Activated T-cell treated with anti-CD3 and anti-CD28 coated beads for 48 hours (primary cell): ENCODE data around the gene LHX3.

Source experiments
- DNase-seq: peaks from one replicate; pipeline ENCODE4 v3.0.0-alpha.2; 2020; ENCODE audit warnings: low read depth

LHX3 gene

GRCh38 chr9:136177224-136177623 lies 27.7 kb downstream of the LHX3 start:
- DNase-seq = no peak

- DNase-seq = no peak
Observed at GRCh38 chr9:136175616-136176197, 29.2 kb downstream of the LHX3 start.

GRCh38 chr9:136174779-136175615 lies 29.9 kb downstream of the LHX3 start:
- DNase-seq = no peak

- DNase-seq = no peak
Observed at GRCh38 chr9:136173648-136174290, 31.2 kb downstream of the LHX3 start.

- no peak for DNase-seq
Observed at GRCh38 chr9:136172412-136173079, 32.4 kb downstream of the LHX3 start.

- DNase-seq = no peak
Observed at GRCh38 chr9:136171801-136172411, 33.0 kb downstream of the LHX3 start.

GRCh38 chr9:136171009-136171800 lies 33.7 kb downstream of the LHX3 start:
- DNase-seq = no peak

GRCh38 chr9:136170006-136170901 lies 34.7 kb downstream of the LHX3 start:
- DNase-seq = peak; percentile 55

GRCh38 chr9:136169495-136169894 lies 35.4 kb downstream of the LHX3 start:
- DNase-seq = no peak

- no peak for DNase-seq
Observed at GRCh38 chr9:136163248-136163850, 41.6 kb downstream of the LHX3 start.

GRCh38 chr9:136160995-136161610 lies 43.8 kb downstream of the LHX3 start:
- DNase-seq = no peak

GRCh38 chr9:136160381-136160841 lies 44.5 kb downstream of the LHX3 start:
- DNase-seq = no peak

GRCh38 chr9:136159851-136160250 lies 45.1 kb downstream of the LHX3 start:
- DNase-seq = no peak

- no peak for DNase-seq
Observed at GRCh38 chr9:136157477-136158265, 47.3 kb downstream of the LHX3 start.

GRCh38 chr9:136156209-136157120 lies 48.5 kb downstream of the LHX3 start:
- no peak for DNase-seq

- no peak for DNase-seq
Observed at GRCh38 chr9:136155576-136155975, 49.4 kb downstream of the LHX3 start.

GRCh38 chr9:136154943-136155342 lies 50.0 kb downstream of the LHX3 start:
- no peak for DNase-seq
